Astrocyte (in vitro differentiated cells and primary cell): ENCODE data around the gene CACNA1A. TPM values are rescaled to one million over a fixed set of nuclear protein-coding genes. Genes with fewer than 3 reads are reported as not detected.

ENCODE experiments used
- DNase-seq: peaks from one replicate; pipeline ENCODE4 v3.0.0-alpha.2; 2010; ENCODE audit warnings: low read depth
- FAIRE-seq: peaks from 2 replicates; lab custom pipeline; 2011; peaks lifted over from hg19 to GRCh38; lab: Jason Lieb, UNC
- H2AFZ ChIP-seq: 2 replicates; pipeline ENCODE4 v1.6.0; 2012; ENCODE audit warnings: low read depth, low read length, inconsistent platforms
- H3K27ac ChIP-seq: 2 replicates; pipeline ENCODE4 v1.5.1; 2011; ENCODE audit warnings: low read depth, low read length, inconsistent platforms
- H3K27me3 ChIP-seq: 2 replicates; pipeline ENCODE4 v1.6.0; 2011; ENCODE audit warnings: low read length, inconsistent platforms; ENCODE audit not compliant: insufficient read depth
- H3K36me3 ChIP-seq: 2 replicates; pipeline ENCODE4 v1.5.1; 2011; ENCODE audit warnings: low read length, inconsistent platforms; ENCODE audit not compliant: insufficient read depth
- H3K4me1 ChIP-seq: 2 replicates; pipeline ENCODE4 v1.5.1; 2011; ENCODE audit warnings: low read length, inconsistent platforms; ENCODE audit not compliant: insufficient read depth
- H3K4me2 ChIP-seq: 2 replicates; pipeline ENCODE4 v1.6.0; 2012; ENCODE audit warnings: low read length, inconsistent platforms
- H3K4me3 ChIP-seq: 2 replicates; pipeline ENCODE4 v1.5.1; 2011; ENCODE audit warnings: low read depth, mild to moderate bottlenecking, low read length, inconsistent platforms; ENCODE audit not compliant: insufficient read depth
- H3K79me2 ChIP-seq: 2 replicates; pipeline ENCODE4 v1.6.0; 2012; ENCODE audit warnings: mild to moderate bottlenecking, low read length, inconsistent platforms; ENCODE audit not compliant: insufficient read depth
- H3K9ac ChIP-seq: 2 replicates; pipeline ENCODE4 v1.6.0; 2012; ENCODE audit warnings: mild to moderate bottlenecking, low read length, inconsistent platforms
- H3K9me3 ChIP-seq: 2 replicates; pipeline ENCODE4 v1.5.1; 2012; ENCODE audit warnings: low read depth, mild to moderate bottlenecking, low read length, inconsistent platforms; ENCODE audit not compliant: insufficient read depth
- H4K20me1 ChIP-seq: 2 replicates; pipeline ENCODE4 v1.6.0; 2012; ENCODE audit warnings: low read length, inconsistent platforms; ENCODE audit not compliant: insufficient read depth
- H3K27ac Mint-ChIP-seq: one replicate; pipeline ENCODE4 v1.8.0; 2021; ENCODE audit warnings: mild to moderate bottlenecking, mixed read lengths; ENCODE audit not compliant: unreplicated experiment
- H3K27me3 Mint-ChIP-seq: one replicate; pipeline ENCODE4 v1.8.0; 2021; ENCODE audit warnings: low read depth, mixed read lengths; ENCODE audit not compliant: unreplicated experiment
- H3K36me3 Mint-ChIP-seq: one replicate; pipeline ENCODE4 v1.8.0; 2021; ENCODE audit warnings: low read depth, mixed read lengths; ENCODE audit not compliant: unreplicated experiment
- H3K4me1 Mint-ChIP-seq: one replicate; pipeline ENCODE4 v1.8.0; 2021; ENCODE audit warnings: low read depth, mixed read lengths; ENCODE audit not compliant: unreplicated experiment
- H3K4me3 Mint-ChIP-seq: one replicate; pipeline ENCODE4 v1.8.0; 2021; ENCODE audit warnings: mild to moderate bottlenecking, moderate library complexity, mixed read lengths; ENCODE audit not compliant: unreplicated experiment
- H3K9me3 Mint-ChIP-seq: one replicate; pipeline ENCODE4 v1.8.0; 2021; ENCODE audit warnings: mild to moderate bottlenecking, mixed read lengths; ENCODE audit not compliant: unreplicated experiment
- CTCF ChIP-seq: IDR thresholded peaks from 2 replicates; pipeline ENCODE4 v1.5.1; 2011; ENCODE audit warnings: low read depth, mild to moderate bottlenecking, inconsistent platforms, low read length, moderate library complexity; ENCODE audit not compliant: insufficient read depth
- EZH2 ChIP-seq: IDR thresholded peaks from 2 replicates; pipeline ENCODE4 v1.6.1; 2012; ENCODE audit warnings: mild to moderate bottlenecking, low read length, inconsistent platforms; ENCODE audit not compliant: insufficient read depth
- total RNA-seq: library from RNA; stranded (reverse); gene quantifications from 2 replicates; pipeline ENCODE4 v1.2.1, GENCODE V29; 2021

Gene CACNA1A
- total RNA-seq, 1 donor from 2014 or later, result 9.4 TPM

DNA sequence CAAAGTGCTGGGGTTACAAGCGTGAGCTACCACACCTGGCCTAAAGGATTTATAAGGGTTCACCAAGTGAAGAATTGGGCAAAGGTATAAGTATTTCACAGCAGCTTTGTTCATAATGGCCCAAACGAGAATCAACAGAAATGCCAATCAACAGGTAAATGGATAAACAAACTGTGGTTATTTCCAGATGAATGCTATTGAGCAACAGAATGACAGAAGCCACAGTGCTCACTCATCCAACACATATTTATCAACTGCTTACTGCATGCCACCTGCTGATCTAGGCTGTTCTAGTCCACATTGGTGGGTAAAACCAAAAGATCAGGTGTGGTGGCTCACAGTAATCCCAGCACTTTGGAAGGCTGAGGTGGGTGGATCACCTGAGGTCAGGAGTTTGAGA is 27.7 kb downstream of the CACNA1A start:
- Mint-ChIP-seq H3K27me3 (peaks cover 5% of the 10 kb centered on the region), H3K9me3 (peaks cover 20% of the 10 kb centered on the region), H3K4me1 (no peaks in the 10 kb centered on the region), H3K27ac (no peak overlapping the region), H3K36me3 (no peaks in the 10 kb centered on the region), H3K4me3 (no peak overlapping the region)
- TF ChIP-seq EZH2 (no peak), CTCF (no peak)
- Histone ChIP-seq H3K27me3 (no peaks in the 10 kb centered on the region), H3K79me2 (no peaks in the 10 kb centered on the region), H3K4me1 (no peaks in the 10 kb centered on the region), H3K27ac (no peak overlapping the region), H3K36me3 (no peaks in the 10 kb centered on the region), H3K4me2 (no peak overlapping the region), H3K9ac (no peak overlapping the region), H2AFZ (no peak overlapping the region), H3K9me3 (peaks cover 12% of the 10 kb centered on the region), H4K20me1 (no peaks in the 10 kb centered on the region), H3K4me3 (no peak overlapping the region)
- FAIRE-seq (no peak), DNase-seq (no peak)

GRCh38 chr19:13476071-13476470 is 30.2 kb downstream of the CACNA1A start:
- Histone ChIP-seq H3K27ac (no peak overlapping the region), H3K4me1 (no peaks in the 10 kb centered on the region), H4K20me1 (no peaks in the 10 kb centered on the region), H3K9me3 (peaks cover 12% of the 10 kb centered on the region), H3K4me3 (no peak overlapping the region), H2AFZ (no peak overlapping the region), H3K36me3 (no peaks in the 10 kb centered on the region), H3K9ac (no peak overlapping the region), H3K27me3 (no peaks in the 10 kb centered on the region), H3K4me2 (no peak overlapping the region), H3K79me2 (no peaks in the 10 kb centered on the region)
- H3K4me3 Mint-ChIP-seq, result no peak overlapping the region
- no peak overlapping the region for H3K27ac Mint-ChIP-seq
- H3K36me3 Mint-ChIP-seq, result no peaks in the 10 kb centered on the region
- no peak for FAIRE-seq
- H3K4me1 Mint-ChIP-seq, result no peaks in the 10 kb centered on the region
- H3K27me3 Mint-ChIP-seq, result peaks cover 5% of the 10 kb centered on the region
- TF ChIP-seq EZH2 (no peak), CTCF (no peak)
- peaks cover 21% of the 10 kb centered on the region for H3K9me3 Mint-ChIP-seq
- DNase-seq, result no peak

DNA sequence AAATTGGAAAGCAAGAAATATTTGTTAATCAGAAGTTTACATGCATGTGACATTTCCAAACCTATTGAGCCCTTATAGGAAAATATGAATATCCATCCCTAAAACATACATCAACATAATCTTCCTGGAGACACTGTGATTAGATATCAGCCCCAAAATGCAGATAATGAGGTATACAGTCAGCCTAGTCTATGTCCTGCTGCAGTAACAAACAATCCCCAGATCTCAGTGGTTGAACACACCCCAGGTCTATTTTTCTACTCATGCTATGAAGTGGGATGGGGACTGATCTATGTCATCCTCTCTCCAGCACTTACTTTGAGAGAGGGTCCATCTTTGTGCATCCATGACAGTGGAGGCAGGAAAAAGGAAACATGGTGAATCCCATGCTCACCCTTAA is 31.2 kb downstream of the CACNA1A start:
- no peak overlapping the region for H3K27ac Mint-ChIP-seq
- H3K4me1 Mint-ChIP-seq, result no peaks in the 10 kb centered on the region
- H3K9ac ChIP-seq, result no peak overlapping the region
- H3K9me3 Mint-ChIP-seq, result peaks cover 19% of the 10 kb centered on the region
- FAIRE-seq (no peak), DNase-seq (no peak)
- no peak overlapping the region for H2AFZ ChIP-seq
- H3K36me3 Mint-ChIP-seq, result no peaks in the 10 kb centered on the region
- TF ChIP-seq EZH2, result no peak
- no peak for TF ChIP-seq CTCF
- H3K4me2 ChIP-seq, result no peak overlapping the region
- no peak overlapping the region for H3K4me3 Mint-ChIP-seq
- no peaks in the 10 kb centered on the region for H3K36me3 ChIP-seq
- H3K27ac ChIP-seq, result no peak overlapping the region
- H3K4me1 ChIP-seq, result no peaks in the 10 kb centered on the region
- H3K27me3 ChIP-seq, result no peaks in the 10 kb centered on the region
- H4K20me1 ChIP-seq, result no peaks in the 10 kb centered on the region
- H3K27me3 Mint-ChIP-seq, result peaks cover 9% of the 10 kb centered on the region
- H3K9me3 ChIP-seq, result peaks cover 12% of the 10 kb centered on the region
- no peak overlapping the region for H3K4me3 ChIP-seq
- no peaks in the 10 kb centered on the region for H3K79me2 ChIP-seq
